ENCODE results near the gene LRRC8B.

The LRRC8B gene

GRCh38 chr1:89635825-89636815 lies 111.5 kb downstream of the LRRC8B start:
- DNase-seq, result no peak

- no peak for DNase-seq
These were observed 112.9 kb downstream of the LRRC8B start for GRCh38 chr1:89637496-89637895.

GRCh38 chr1:89640440-89640839 lies 115.8 kb downstream of the LRRC8B start:
- no peak for DNase-seq

- no peak for DNase-seq
These were observed 117.2 kb downstream of the LRRC8B start for GRCh38 chr1:89641781-89642180.

GRCh38 chr1:89643577-89643976 lies 118.9 kb downstream of the LRRC8B start:
- no peak for DNase-seq

- DNase-seq, result no peak
These were observed 119.6 kb downstream of the LRRC8B start for GRCh38 chr1:89644119-89644814.

- no peak for DNase-seq
These were observed 121.6 kb downstream of the LRRC8B start for GRCh38 chr1:89646259-89646658.
